GM20431 (cell line): Measurements from ENCODE around the gene SYNGR2.

ENCODE experiments used
- in situ Hi-C: fragments of 300-500 bp; cut with MseI, MboI; formaldehyde crosslinking; loops from one replicate; pipeline ENCODE4 v1.15.0; 2020; ENCODE audit warnings: low sequenced_read_pairs; ENCODE audit not compliant: unreplicated experiment

SYNGR2 gene

GRCh38 chr17:78186692-78187595 lies 18.6 kb downstream of the SYNGR2 start, which contains the start of the genes AFMID and TK1:
TSS of gene AFMID (plus strand) at chr17:78187362. CDS start at chr17:78187371, 9 bp downstream.
TSS of gene TK1 (minus strand) at chr17:78187052. CDS start at chr17:78186994, 58 bp downstream.
- in situ Hi-C loops, result no loop called here

GRCh38 chr17:78196716-78197115 lies 28.3 kb downstream of the SYNGR2 start:
- in situ Hi-C loops, result no loop called here

- in situ Hi-C loops, result no loop called here
Observed at GRCh38 chr17:78197147-78197832, 28.9 kb downstream of the SYNGR2 start.

DNA sequence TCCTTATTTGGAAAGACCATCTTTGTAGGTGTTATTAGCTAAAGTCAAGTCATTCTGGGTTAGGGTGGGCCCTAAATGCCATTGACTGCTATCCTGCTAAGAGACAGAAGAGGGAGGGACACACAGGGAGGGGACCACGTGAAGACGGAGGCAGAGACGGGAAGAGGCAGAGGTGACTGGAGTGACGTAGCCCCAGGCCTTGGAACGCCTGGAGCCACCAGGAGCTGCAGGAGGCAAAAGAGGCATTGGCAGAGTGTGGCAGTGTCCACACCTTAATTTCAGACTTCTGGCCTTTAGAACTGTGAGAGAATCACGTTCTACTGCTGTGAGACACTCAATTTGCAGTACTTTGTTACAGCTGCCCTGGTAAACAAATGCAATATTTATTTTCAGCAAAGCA lies 32.1 kb downstream of the SYNGR2 start:
- in situ Hi-C loops, result no loop called here

DNA sequence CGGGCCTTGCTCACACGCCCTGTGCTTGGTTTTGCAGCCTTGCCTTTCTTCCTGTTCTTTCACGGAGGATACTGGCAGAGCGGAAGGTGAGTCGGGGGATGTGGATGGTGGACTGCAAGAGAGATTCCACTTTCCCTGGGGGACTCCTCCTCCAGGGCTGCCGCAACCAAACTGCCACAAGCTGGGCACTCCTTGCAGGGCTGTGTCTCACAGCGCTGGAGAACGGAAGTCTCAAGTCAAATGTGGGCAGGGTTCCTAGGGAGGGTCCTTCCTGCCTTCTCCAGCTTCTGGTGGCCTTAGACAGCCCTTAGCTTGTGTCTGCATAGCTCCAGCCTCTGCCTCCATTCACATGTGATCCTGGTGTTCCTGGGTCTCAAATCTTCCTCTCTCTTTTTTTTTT lies 34.3 kb downstream of the SYNGR2 start:
- in situ Hi-C loops, result no loop called here

DNA sequence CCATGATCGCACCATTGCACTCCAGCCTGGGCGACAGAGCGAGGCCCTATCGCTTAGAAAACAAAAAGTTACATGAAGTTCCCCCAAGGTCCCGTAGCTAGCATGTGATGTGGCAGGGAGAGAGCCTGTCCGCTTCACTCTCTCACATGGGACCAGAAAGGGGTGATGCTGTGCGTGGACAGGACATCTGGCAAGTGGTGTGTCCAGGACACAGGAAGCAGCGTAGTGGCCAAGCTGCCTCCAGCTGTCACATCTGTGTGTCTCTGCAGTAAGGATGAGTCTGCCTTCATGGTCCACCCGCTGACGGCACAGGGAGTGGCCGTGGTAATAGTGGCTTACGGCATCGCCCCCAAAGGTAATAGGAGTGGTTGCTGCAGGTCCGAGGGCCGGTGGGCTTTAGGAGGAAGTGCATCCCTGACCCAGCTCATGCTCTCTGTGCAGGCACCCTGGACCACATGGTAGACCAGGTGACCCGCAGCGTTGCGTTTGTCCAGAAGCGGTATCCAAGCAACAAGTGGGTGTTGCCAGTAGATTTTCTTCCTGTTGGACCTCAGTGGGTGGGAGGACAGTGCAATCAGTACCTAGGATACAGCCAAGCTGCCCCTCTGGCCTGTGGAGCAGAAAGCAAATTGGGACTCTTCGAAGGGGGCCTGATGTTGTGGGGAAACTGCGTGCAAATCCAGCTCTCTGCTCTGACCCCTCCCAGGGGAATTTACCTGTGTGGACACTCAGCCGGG lies 36.2 kb downstream of the SYNGR2 start:
- in situ Hi-C loops, result no loop called here

DNA sequence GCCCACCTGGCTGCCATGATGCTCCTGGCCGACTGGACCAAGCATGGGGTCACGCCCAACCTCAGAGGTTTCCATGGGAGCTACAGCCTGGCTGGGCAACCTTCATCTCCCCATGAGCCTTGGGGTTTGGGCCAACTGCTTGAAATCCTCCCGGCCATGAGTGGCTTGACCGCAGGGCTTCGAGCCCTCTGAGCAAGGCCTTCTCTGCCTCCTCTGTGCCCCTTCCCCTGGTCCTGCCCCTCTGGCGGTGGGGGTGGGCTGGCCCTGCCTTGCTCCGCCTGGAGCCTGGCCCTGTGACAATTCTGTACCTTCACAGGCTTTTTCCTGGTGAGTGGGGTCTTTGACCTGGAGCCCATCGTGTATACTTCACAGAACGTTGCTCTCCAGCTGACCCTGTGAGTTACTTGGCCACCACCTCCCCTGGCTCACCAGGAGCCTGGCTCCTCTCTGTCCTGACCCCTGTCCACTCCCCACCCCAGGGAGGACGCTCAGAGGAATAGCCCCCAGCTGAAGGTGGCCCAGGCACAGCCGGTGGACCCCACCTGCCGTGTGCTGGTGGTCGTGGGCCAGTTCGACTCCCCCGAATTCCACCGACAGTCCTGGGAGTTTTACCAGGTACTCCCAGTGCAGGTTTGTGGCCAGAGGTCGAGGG lies 36.9 kb downstream of the SYNGR2 start:
- in situ Hi-C loops, result no loop called here

DNA sequence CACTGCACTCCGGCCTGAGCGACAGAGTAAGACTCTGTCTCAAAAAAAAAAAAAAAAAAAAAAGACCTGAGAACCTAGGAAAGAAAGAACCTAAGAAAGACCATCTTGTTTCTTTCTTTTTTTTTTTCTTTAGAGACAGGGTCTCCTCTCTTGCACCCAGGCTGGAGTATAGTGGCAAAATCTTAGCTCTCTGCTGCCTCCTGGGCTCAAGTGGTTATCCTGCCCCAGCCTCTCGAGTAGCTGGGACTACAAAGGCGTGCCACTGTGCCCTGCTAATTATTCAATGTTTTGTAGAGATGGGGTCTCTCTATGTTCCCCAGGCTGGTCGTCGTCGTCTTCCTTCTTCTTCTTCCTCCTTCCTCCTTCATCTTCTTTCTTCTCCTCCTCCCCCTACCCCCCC lies 37.9 kb downstream of the SYNGR2 start:
- in situ Hi-C loops, result no loop called here

DNA sequence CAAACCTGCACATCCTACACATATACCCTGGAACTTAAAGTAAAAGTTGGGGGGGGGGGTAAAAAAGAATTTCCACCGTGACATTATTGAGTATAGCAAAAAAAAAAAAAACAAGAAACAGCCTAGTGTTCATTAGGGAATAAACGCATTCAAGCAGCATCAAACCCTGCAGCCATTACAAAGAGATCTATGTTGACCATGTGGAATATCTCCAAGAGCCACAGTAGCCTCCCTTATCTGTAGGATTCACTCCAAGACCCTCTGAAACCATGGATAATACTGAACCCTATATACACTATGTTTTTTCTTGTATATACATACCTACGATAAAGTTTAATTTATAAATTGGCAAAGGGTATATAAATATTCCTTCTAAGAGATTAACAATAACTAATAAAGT lies 40.1 kb downstream of the SYNGR2 start:
- in situ Hi-C loops, result no loop called here

- in situ Hi-C loops, result no loop called here
Observed at GRCh38 chr17:78210111-78210510, 41.7 kb downstream of the SYNGR2 start.

DNA sequence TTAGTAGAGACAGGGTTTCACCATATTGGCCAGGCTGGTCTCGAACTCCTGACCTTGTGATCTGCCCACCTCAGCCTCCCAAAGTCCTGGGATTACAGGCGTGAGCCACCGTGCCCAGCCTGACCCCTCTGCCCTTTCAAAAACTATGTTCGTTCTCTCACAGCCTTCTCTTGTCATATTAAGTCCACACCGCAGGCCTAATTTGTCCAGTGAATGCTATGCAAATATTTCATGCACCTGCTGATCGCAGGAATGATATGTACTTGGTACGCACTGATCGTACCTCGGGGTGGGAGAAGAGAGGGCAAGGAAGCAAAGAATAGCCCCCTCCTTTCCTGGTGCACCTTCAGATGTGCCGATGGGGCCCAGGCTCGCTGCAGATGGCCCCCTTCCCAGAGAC lies 42.7 kb downstream of the SYNGR2 start:
- in situ Hi-C loops, result no loop called here

DNA sequence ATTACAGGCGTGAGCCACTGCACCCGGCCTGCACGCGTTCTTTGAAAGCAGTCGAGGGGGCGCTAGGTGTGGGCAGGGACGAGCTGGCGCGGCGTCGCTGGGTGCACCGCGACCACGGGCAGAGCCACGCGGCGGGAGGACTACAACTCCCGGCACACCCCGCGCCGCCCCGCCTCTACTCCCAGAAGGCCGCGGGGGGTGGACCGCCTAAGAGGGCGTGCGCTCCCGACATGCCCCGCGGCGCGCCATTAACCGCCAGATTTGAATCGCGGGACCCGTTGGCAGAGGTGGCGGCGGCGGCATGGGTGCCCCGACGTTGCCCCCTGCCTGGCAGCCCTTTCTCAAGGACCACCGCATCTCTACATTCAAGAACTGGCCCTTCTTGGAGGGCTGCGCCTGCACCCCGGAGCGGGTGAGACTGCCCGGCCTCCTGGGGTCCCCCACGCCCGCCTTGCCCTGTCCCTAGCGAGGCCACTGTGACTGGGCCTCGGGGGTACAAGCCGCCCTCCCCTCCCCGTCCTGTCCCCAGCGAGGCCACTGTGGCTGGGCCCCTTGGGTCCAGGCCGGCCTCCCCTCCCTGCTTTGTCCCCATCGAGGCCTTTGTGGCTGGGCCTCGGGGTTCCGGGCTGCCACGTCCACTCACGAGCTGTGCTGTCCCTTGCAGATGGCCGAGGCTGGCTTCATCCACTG lies 45.8 kb downstream of the SYNGR2 start, which contains the start of gene BIRC5:
Gene BIRC5, plus strand, starts transcription at position 238 of the 690 bp plus-strand sequence. Its CDS starts 64 bp downstream, at position 302.
- in situ Hi-C loops, result no loop called here

DNA sequence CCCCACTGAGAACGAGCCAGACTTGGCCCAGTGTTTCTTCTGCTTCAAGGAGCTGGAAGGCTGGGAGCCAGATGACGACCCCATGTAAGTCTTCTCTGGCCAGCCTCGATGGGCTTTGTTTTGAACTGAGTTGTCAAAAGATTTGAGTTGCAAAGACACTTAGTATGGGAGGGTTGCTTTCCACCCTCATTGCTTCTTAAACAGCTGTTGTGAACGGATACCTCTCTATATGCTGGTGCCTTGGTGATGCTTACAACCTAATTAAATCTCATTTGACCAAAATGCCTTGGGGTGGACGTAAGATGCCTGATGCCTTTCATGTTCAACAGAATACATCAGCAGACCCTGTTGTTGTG lies 46.3 kb downstream of the SYNGR2 start:
- in situ Hi-C loops, result no loop called here

DNA sequence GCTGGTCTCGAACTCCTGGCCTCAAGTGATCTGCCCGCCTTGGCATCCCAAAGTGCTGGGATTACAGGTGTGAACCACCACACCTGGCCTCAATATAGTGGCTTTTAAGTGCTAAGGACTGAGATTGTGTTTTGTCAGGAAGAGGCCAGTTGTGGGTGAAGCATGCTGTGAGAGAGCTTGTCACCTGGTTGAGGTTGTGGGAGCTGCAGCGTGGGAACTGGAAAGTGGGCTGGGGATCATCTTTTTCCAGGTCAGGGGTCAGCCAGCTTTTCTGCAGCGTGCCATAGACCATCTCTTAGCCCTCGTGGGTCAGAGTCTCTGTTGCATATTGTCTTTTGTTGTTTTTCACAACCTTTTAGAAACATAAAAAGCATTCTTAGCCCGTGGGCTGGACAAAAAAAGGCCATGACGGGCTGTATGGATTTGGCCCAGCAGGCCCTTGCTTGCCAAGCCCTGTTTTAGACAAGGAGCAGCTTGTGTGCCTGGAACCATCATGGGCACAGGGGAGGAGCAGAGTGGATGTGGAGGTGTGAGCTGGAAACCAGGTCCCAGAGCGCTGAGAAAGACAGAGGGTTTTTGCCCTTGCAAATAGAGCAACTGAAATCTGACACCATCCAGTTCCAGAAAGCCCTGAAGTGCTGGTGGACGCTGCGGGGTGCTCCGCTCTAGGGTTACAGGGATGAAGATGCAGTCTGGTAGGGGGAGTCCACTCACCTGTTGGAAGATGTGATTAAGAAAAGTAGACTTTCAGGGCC lies 51.2 kb downstream of the SYNGR2 start:
- in situ Hi-C loops, result no loop called here
